ENCODE results near the gene SLC35B4.
"Not testable (repeated sequence)": the region's sequence is repeated elsewhere in the genome, so short reads cannot be mapped to it uniquely, and the experiment has no call there.

The SLC35B4 gene

GRCh38 chr7:134331393-134331792, 14.7 kb upstream of the SLC35B4 start:
- no peak for DNase-seq (ENCODE audit: low spot score)

GRCh38 chr7:134330974-134331373, 14.2 kb upstream of the SLC35B4 start:
- no peak for DNase-seq (ENCODE audit: low spot score)

- no peak for DNase-seq (ENCODE audit: low spot score)
Measured at GRCh38 chr7:134329614-134330346, 13.1 kb upstream of the SLC35B4 start.

GRCh38 chr7:134328900-134329299, 12.2 kb upstream of the SLC35B4 start:
- DNase-seq (ENCODE audit: low spot score) = no peak

- peak; percentile 45 for DNase-seq (ENCODE audit: low spot score)
Measured at GRCh38 chr7:134327896-134328295, 11.2 kb upstream of the SLC35B4 start.

- DNase-seq (ENCODE audit: low spot score) = no peak
Measured at GRCh38 chr7:134324107-134324506, 7.4 kb upstream of the SLC35B4 start.

GRCh38 chr7:134320201-134320600, 3.5 kb upstream of the SLC35B4 start:
- no peak for DNase-seq (ENCODE audit: low spot score)

GRCh38 chr7:134318443-134318842, 1.7 kb upstream of the SLC35B4 start:
- no peak for DNase-seq (ENCODE audit: low spot score)

- DNase-seq (ENCODE audit: low spot score) = no peak
Measured at GRCh38 chr7:134317434-134317833, 704 bp upstream of the SLC35B4 start.

GRCh38 chr7:134315679-134316538, 821 bp downstream of the SLC35B4 start:
- no peak for DNase-seq (ENCODE audit: low spot score)

GRCh38 chr7:134313543-134313942, 3.2 kb downstream of the SLC35B4 start:
- no peak for DNase-seq (ENCODE audit: low spot score)

GRCh38 chr7:134312717-134313116, 4.0 kb downstream of the SLC35B4 start:
- DNase-seq (ENCODE audit: low spot score) = no peak

- DNase-seq (ENCODE audit: low spot score) = no peak
Measured at GRCh38 chr7:134311807-134312206, 4.9 kb downstream of the SLC35B4 start.

GRCh38 chr7:134308548-134308947, 8.2 kb downstream of the SLC35B4 start:
- no peak for DNase-seq (ENCODE audit: low spot score)

- DNase-seq (ENCODE audit: low spot score) = no peak
Measured at GRCh38 chr7:134307320-134307719, 9.4 kb downstream of the SLC35B4 start.

GRCh38 chr7:134302120-134302519, 14.6 kb downstream of the SLC35B4 start:
- no peak for DNase-seq (ENCODE audit: low spot score)

GRCh38 chr7:134301592-134301991, 15.1 kb downstream of the SLC35B4 start:
- no peak for DNase-seq (ENCODE audit: low spot score)

GRCh38 chr7:134300988-134301387, 15.7 kb downstream of the SLC35B4 start:
- DNase-seq (ENCODE audit: low spot score) = no peak

- DNase-seq (ENCODE audit: low spot score) = no peak
Measured at GRCh38 chr7:134298902-134299683, 17.6 kb downstream of the SLC35B4 start.

GRCh38 chr7:134297489-134297888, 19.2 kb downstream of the SLC35B4 start:
- DNase-seq (ENCODE audit: low spot score) = no peak

- DNase-seq (ENCODE audit: low spot score) = not testable (repeated sequence)
Measured at GRCh38 chr7:134295982-134296381, 20.7 kb downstream of the SLC35B4 start.

GRCh38 chr7:134293002-134293740, 23.6 kb downstream of the SLC35B4 start:
- DNase-seq (ENCODE audit: low spot score) = no peak
